Thyroid gland (tissue), 4 donors: ENCODE data around the gene ATP2A3.

Experiments used
- POLR2A ChIP-seq, 2 donors: fragments of 450-650 bp; IDR thresholded peaks; one replicate each; pipeline ENCODE4 v1.6.1; 2017; ENCODE audit warnings: antibody characterized with exemption in 2 of 2, mild to moderate bottlenecking in 2 of 2, moderate library complexity in 1 of 2
- TF ChIP-seq, protein P1 (sequence below), 6 experiments: fragments of 200-600 bp in 3 of 6; fragments of 450-650 bp in 3 of 6; sonication (generic) in 3 of 6; IDR thresholded peaks; one replicate each; pipeline ENCODE4 v1.5.1; 2016 to 2019; ENCODE audit warnings: antibody characterized with exemption in 6 of 6, mild to moderate bottlenecking in 2 of 6, inconsistent platforms in 1 of 6, moderate library complexity in 1 of 6

DNA sequence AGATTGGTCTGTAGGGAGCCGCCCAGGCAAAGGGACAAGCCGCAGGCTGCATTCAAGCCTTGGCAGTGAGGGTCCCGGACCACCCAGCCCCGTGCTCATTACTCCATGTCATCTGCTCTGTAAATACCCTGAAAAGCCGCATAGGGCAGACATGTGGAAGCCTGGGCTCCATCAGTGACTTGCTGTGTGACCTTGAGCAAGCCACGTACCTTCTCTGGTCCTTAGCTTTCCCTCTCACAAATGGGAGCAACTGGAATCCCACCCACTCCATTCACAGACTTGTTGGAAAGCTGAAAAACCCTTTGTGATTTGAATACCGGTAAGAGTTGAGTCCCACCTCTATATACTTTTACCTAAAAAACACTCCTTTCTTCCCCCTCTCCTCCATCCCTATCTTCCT is 83.3 kb downstream of the ATP2A3 start:
- TF ChIP-seq, protein P1, sequence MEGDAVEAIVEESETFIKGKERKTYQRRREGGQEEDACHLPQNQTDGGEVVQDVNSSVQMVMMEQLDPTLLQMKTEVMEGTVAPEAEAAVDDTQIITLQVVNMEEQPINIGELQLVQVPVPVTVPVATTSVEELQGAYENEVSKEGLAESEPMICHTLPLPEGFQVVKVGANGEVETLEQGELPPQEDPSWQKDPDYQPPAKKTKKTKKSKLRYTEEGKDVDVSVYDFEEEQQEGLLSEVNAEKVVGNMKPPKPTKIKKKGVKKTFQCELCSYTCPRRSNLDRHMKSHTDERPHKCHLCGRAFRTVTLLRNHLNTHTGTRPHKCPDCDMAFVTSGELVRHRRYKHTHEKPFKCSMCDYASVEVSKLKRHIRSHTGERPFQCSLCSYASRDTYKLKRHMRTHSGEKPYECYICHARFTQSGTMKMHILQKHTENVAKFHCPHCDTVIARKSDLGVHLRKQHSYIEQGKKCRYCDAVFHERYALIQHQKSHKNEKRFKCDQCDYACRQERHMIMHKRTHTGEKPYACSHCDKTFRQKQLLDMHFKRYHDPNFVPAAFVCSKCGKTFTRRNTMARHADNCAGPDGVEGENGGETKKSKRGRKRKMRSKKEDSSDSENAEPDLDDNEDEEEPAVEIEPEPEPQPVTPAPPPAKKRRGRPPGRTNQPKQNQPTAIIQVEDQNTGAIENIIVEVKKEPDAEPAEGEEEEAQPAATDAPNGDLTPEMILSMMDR (IDR thresholded peaks at IDR 0.05), result no peak
- TF ChIP-seq POLR2A (IDR thresholded peaks at IDR 0.05), result no peak
